Activated CD8-positive, alpha-beta T cell treated with anti-CD3 and anti-CD28 coated beads for 36 hours (primary cell): ENCODE results near the gene SIL1. TPM values are rescaled to one million over a fixed set of nuclear protein-coding genes. Genes with fewer than 3 reads are reported as not detected.

Source experiments
- ATAC-seq: fragments of 200-7000 bp; cut with Tn5 transposase; one replicate; pipeline ENCODE4 v1.10.0; 2021; ENCODE audit warnings: mild to moderate bottlenecking, moderate library complexity
- CTCF ChIA-PET: fragments of 350-600 bp; sonication (Branson Sonifier 250); formaldehyde crosslinking; loops from one replicate; lab custom pipeline; 2021; ENCODE audit warnings: antibody characterized with exemption; lab: Charles Lee
- POLR2A ChIA-PET: fragments of 350-600 bp; sonication (Branson Sonifier 250); formaldehyde crosslinking; loops from one replicate; lab custom pipeline; 2021; ENCODE audit warnings: antibody characterized with exemption; lab: Charles Lee
- DNase-seq: peaks from one replicate; pipeline ENCODE4 v3.0.0-alpha.2; 2020
- H3K27ac Mint-ChIP-seq: one replicate; pipeline ENCODE4 v1.8.0; 2021; ENCODE audit warnings: mild to moderate bottlenecking, mixed read lengths
- H3K27me3 Mint-ChIP-seq: one replicate; pipeline ENCODE4 v1.8.0; 2021; ENCODE audit warnings: mixed read lengths
- H3K36me3 Mint-ChIP-seq: one replicate; pipeline ENCODE4 v1.8.0; 2021; ENCODE audit warnings: low read depth, mixed read lengths
- H3K4me1 Mint-ChIP-seq: one replicate; pipeline ENCODE4 v1.8.0; 2021; ENCODE audit warnings: low read depth, mixed read lengths
- H3K4me3 Mint-ChIP-seq: one replicate; pipeline ENCODE4 v1.8.0; 2021; ENCODE audit warnings: mild to moderate bottlenecking, moderate library complexity, mixed read lengths
- H3K9me3 Mint-ChIP-seq: one replicate; pipeline ENCODE4 v1.8.0; 2021; ENCODE audit warnings: mixed read lengths
- intact Hi-C: fragments of 100-400 bp; cut with micrococcal nuclease; formaldehyde crosslinking; loops from one replicate; pipeline ENCODE4 v1.10.0; 2022
- total RNA-seq, 2 experiments: library from RNA; stranded (reverse); gene quantifications; one replicate each; pipeline ENCODE4 v1.2.3, GENCODE V29; 2021
- TF ChIP-seq, protein P1 (sequence below): fragments of 200-600 bp; IDR thresholded peaks from one replicate; pipeline ENCODE4 v1.8.0; 2022; ENCODE audit warnings: antibody characterized with exemption, mild to moderate bottlenecking

Gene SIL1
- total RNA-seq, 2 experiments from 2014 or later = 27.6 to 32.3 TPM

GRCh38 chr5:138956801-138957200 is 241.4 kb downstream of the SIL1 start:
- H3K27me3 Mint-ChIP-seq = no peaks in the 10 kb centered on the region
- H3K36me3 Mint-ChIP-seq = no peaks in the 10 kb centered on the region
- DNase-seq = no peak
- intact Hi-C loops = no loop called here
- ATAC-seq = no peak
- H3K4me3 Mint-ChIP-seq = no peak overlapping the region
- POLR2A ChIA-PET = no interaction called here
- peaks cover 12% of the 10 kb centered on the region for H3K4me1 Mint-ChIP-seq
- no peaks in the 10 kb centered on the region for H3K9me3 Mint-ChIP-seq
- TF ChIP-seq, protein P1, sequence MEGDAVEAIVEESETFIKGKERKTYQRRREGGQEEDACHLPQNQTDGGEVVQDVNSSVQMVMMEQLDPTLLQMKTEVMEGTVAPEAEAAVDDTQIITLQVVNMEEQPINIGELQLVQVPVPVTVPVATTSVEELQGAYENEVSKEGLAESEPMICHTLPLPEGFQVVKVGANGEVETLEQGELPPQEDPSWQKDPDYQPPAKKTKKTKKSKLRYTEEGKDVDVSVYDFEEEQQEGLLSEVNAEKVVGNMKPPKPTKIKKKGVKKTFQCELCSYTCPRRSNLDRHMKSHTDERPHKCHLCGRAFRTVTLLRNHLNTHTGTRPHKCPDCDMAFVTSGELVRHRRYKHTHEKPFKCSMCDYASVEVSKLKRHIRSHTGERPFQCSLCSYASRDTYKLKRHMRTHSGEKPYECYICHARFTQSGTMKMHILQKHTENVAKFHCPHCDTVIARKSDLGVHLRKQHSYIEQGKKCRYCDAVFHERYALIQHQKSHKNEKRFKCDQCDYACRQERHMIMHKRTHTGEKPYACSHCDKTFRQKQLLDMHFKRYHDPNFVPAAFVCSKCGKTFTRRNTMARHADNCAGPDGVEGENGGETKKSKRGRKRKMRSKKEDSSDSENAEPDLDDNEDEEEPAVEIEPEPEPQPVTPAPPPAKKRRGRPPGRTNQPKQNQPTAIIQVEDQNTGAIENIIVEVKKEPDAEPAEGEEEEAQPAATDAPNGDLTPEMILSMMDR = no peak
- H3K27ac Mint-ChIP-seq = no peak overlapping the region
- CTCF ChIA-PET = no interaction called here

DNA sequence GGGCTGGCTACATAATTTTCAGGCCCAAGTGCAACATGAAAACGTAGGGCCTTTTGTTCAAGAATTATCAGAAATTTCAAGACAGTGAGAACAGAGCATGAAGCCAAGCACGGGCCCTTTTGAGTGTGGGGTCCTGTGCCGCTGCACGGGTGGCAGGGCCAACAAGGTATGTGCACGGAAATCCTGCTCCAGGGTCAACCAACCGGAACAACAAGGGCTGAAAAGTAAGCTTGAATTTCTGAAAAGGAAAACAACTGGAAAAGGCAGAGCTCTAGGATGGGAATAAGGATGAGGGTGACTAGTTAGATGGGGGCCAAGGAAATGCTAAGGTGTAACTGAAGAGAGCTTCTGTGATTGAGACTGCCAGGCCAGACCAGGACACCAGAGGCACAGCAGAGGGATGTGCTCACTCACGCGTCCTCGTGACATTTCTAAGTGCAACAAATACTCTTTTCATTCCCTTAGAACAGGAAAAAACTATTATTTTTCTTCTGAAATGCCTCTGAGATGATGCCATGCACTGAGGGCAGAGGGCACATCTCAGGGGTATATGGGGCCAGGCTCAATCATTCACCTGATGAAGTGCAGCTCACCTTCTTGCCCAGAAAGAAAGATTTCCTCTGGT is 242.4 kb downstream of the SIL1 start:
- Mint-ChIP-seq H3K27ac (no peak overlapping the region), H3K36me3 (no peaks in the 10 kb centered on the region), H3K4me3 (no peak overlapping the region), H3K4me1 (peaks cover 12% of the 10 kb centered on the region), H3K27me3 (no peaks in the 10 kb centered on the region), H3K9me3 (no peaks in the 10 kb centered on the region)
- no peak for DNase-seq
- CTCF ChIA-PET = interaction anchor here (1.3 kb wide), 1 partner anchor 11 kb away, joined by 3 read pairs; no protein-coding TSS in a partner anchor
- TF ChIP-seq, protein P1 = no peak
- POLR2A ChIA-PET = interaction anchor here (0.6 kb wide), 1 partner anchor 199 kb away, joined by 3 read pairs; no protein-coding TSS in a partner anchor
- ATAC-seq = no peak
- intact Hi-C loops = no loop called here

- Mint-ChIP-seq H3K27ac (no peak overlapping the region), H3K4me3 (no peak overlapping the region), H3K36me3 (no peaks in the 10 kb centered on the region), H3K9me3 (no peaks in the 10 kb centered on the region), H3K4me1 (peaks cover 12% of the 10 kb centered on the region), H3K27me3 (no peaks in the 10 kb centered on the region)
- DNase-seq (no peak), ATAC-seq (no peak)
- TF ChIP-seq, protein P1 = no peak
- CTCF ChIA-PET = interaction anchor here (1.3 kb wide), 1 partner anchor 11 kb away, joined by 3 read pairs; no protein-coding TSS in a partner anchor
- intact Hi-C loops = no loop called here
- POLR2A ChIA-PET = no interaction called here
Measured at GRCh38 chr5:138955013-138955660, 243.0 kb downstream of the SIL1 start.

GRCh38 chr5:138954257-138955012 is 243.7 kb downstream of the SIL1 start:
- no peak for ATAC-seq
- ChIA-PET POLR2A (no interaction called here), CTCF (interaction anchor here (1.4 kb wide), 1 partner anchor 165 kb away, joined by 3 read pairs; no protein-coding TSS in a partner anchor)
- H3K27me3 Mint-ChIP-seq = no peaks in the 10 kb centered on the region
- H3K4me3 Mint-ChIP-seq = no peak overlapping the region
- TF ChIP-seq, protein P1 = no peak
- no peak overlapping the region for H3K27ac Mint-ChIP-seq
- H3K9me3 Mint-ChIP-seq = no peaks in the 10 kb centered on the region
- H3K4me1 Mint-ChIP-seq = peaks cover 12% of the 10 kb centered on the region
- intact Hi-C loops = no loop called here
- H3K36me3 Mint-ChIP-seq = no peaks in the 10 kb centered on the region
- DNase-seq = no peak
